ENCODE data around the gene NUDCD3. TPM values are rescaled to one million over a fixed set of nuclear protein-coding genes. Genes with fewer than 3 reads are reported as not detected.

The NUDCD3 gene
- total and polyA plus RNA-seq, 7 experiments from 2014 or later = 51.5 to 117 (median 84.4) TPM

GRCh38 chr7:44438816-44439215 is 51.6 kb downstream of the NUDCD3 start:
- H3K36me3 Mint-ChIP-seq = peaks cover 4 to 27% (median 12%) of the 10 kb centered on the region in 5 donors
- no peak overlapping the region for H3K4me3 ChIP-seq (ENCODE audit: low read length)
- H3K27me3 ChIP-seq (ENCODE audit: control insufficient read depth in 2 of 2, insufficient read depth in 2 of 2, low read length in 2 of 2) = no peaks in the 10 kb centered on the region
- intact Hi-C loops (cut with micrococcal nuclease) = no loop called here
- no peaks in the 10 kb centered on the region for H3K27me3 Mint-ChIP-seq
- H3K9me3 ChIP-seq (ENCODE audit: control insufficient read depth in 2 of 3, low read length in 3 of 3) = no peaks in the 10 kb centered on the region
- no peaks in the 10 kb centered on the region for H3K9me3 Mint-ChIP-seq
- H3K4me3 Mint-ChIP-seq = no peak overlapping the region
- DNase-seq = no peak
- ATAC-seq = no peak
- no peak overlapping the region for H3K27ac ChIP-seq (ENCODE audit: low read depth, low read length)
- ChIA-PET CTCF (interaction anchor here (0.6 kb wide), 1 partner anchor 363 kb away, joined by 3 read pairs; no protein-coding TSS in a partner anchor), POLR2A (no interaction called here)
- peaks cover 34 to 89% (median 81%) of the 10 kb centered on the region in 7 donors for H3K4me1 Mint-ChIP-seq
- H3K27ac Mint-ChIP-seq = peak overlapping the region in 5 of 9 donors; percentile 1 to 74 (median 39)
- peaks cover 0 to 5% (median 0%) of the 10 kb centered on the region in 3 experiments for H3K36me3 ChIP-seq (ENCODE audit: control insufficient read depth in 2 of 3, insufficient read depth in 3 of 3, low read length in 3 of 3)
- peaks cover 0 to 13% of the 10 kb centered on the region in 2 donors for H3K4me1 ChIP-seq (ENCODE audit: control insufficient read depth in 2 of 2, insufficient read depth in 2 of 2, low read length in 2 of 2)

DNA sequence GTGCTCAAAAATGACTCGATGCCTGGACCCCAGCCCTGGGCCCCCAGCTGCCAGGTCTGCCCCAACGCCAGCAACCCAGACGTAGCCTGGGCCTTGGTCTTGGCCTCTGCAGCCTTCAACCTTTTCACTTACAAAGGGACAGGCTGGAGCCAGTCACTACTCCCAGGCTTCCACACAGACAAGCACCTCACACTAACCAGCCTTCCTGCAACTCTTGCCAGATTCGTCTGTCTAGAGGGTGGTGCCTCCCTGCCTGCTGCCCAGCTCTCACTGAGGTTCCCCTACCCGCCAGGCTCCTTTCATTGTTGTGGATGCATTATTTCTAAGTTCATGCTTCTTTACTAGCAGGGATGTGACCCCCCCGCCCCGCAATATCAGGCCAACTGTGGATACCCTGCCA is 56.3 kb downstream of the NUDCD3 start:
- Mint-ChIP-seq H3K4me3 (no peak overlapping the region), H3K27ac (peak overlapping the region in 7 of 9 donors; percentile 25 to 78 (median 49)), H3K27me3 (no peaks in the 10 kb centered on the region), H3K4me1 (peaks cover 30 to 85% (median 79%) of the 10 kb centered on the region in 7 donors), H3K9me3 (no peaks in the 10 kb centered on the region), H3K36me3 (peaks cover 4 to 30% (median 12%) of the 10 kb centered on the region in 5 donors)
- Histone ChIP-seq H3K4me3 (ENCODE audit: low read length) (no peak overlapping the region), H3K9me3 (ENCODE audit: control insufficient read depth in 2 of 3, low read length in 3 of 3) (no peaks in the 10 kb centered on the region), H3K36me3 (ENCODE audit: control insufficient read depth in 2 of 3, insufficient read depth in 3 of 3, low read length in 3 of 3) (peaks cover 0 to 8% (median 0%) of the 10 kb centered on the region in 3 experiments), H3K4me1 (ENCODE audit: control insufficient read depth in 2 of 2, insufficient read depth in 2 of 2, low read length in 2 of 2) (no peaks in the 10 kb centered on the region), H3K27ac (ENCODE audit: low read depth, low read length) (no peak overlapping the region), H3K27me3 (ENCODE audit: control insufficient read depth in 2 of 2, insufficient read depth in 2 of 2, low read length in 2 of 2) (no peaks in the 10 kb centered on the region)
- ChIA-PET CTCF (no interaction called here), POLR2A (no interaction called here)
- DNase-seq (no peak), ATAC-seq (no peak)
- intact Hi-C loops (cut with micrococcal nuclease) = no loop called here

- no peak overlapping the region for H3K4me3 Mint-ChIP-seq
- intact Hi-C loops (cut with micrococcal nuclease) = loop anchor here in 1 of 2 donors (2.0 kb wide), 1 partner anchor 27 kb away; no protein-coding TSS in a partner anchor
- POLR2A ChIA-PET = no interaction called here
Measured at GRCh38 chr7:44433255-44434022, 57.0 kb downstream of the NUDCD3 start.

DNA sequence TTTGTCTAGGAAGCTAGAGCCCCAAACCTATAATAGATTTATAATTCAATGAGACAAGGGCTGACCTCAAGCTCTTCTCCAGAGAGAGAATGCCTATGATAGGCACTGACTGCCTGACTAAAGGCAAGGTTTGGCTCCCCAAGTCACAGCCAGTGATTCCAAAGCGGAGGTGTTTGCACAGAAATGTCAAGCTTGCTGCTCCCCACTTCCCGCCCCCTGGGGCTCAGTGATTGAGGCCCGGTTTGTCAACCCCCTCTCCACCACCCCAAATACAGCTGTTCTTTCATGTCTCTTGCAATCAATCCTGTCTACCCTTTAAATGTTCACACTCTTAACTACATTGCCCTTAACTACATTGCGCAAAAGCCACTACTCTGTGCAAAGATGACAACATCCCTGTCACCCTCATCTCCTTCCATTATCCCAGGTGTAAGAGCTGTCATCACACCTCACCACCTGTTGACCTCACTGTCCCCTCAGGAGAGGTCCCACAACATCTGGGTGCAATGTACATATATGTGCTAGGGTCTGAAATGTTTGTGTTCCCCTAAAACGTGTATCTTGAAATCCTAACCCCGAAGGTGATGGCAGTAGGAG is 58.0 kb downstream of the NUDCD3 start:
- H3K9me3 Mint-ChIP-seq = no peaks in the 10 kb centered on the region

More at GRCh38 chr7:44433255-44434022, 57.0 kb downstream of the NUDCD3 start:
- CTCF ChIA-PET = interaction anchor here (1.3 kb wide), 1 partner anchor 101 kb away, joined by 4 read pairs; no protein-coding TSS in a partner anchor
- H3K9me3 Mint-ChIP-seq = no peaks in the 10 kb centered on the region
- Histone ChIP-seq H3K4me3 (ENCODE audit: low read length) (no peak overlapping the region), H3K9me3 (ENCODE audit: control insufficient read depth in 2 of 3, low read length in 3 of 3) (no peaks in the 10 kb centered on the region), H3K27ac (ENCODE audit: low read depth, low read length) (no peak overlapping the region), H3K4me1 (ENCODE audit: control insufficient read depth in 2 of 2, insufficient read depth in 2 of 2, low read length in 2 of 2) (no peaks in the 10 kb centered on the region), H3K36me3 (ENCODE audit: control insufficient read depth in 2 of 3, insufficient read depth in 3 of 3, low read length in 3 of 3) (peaks cover 0 to 14% (median 0%) of the 10 kb centered on the region in 3 experiments), H3K27me3 (ENCODE audit: control insufficient read depth in 2 of 2, insufficient read depth in 2 of 2, low read length in 2 of 2) (no peaks in the 10 kb centered on the region)
- no peaks in the 10 kb centered on the region for H3K27me3 Mint-ChIP-seq
- H3K27ac Mint-ChIP-seq = peak overlapping the region in 6 of 9 donors; percentile 1 to 78 (median 48)
- peaks cover 0 to 26% (median 12%) of the 10 kb centered on the region in 5 donors for H3K36me3 Mint-ChIP-seq
- no peak for DNase-seq
- H3K4me1 Mint-ChIP-seq = peaks cover 27 to 85% (median 79%) of the 10 kb centered on the region in 7 donors
- peak; percentile 24 for ATAC-seq

DNA sequence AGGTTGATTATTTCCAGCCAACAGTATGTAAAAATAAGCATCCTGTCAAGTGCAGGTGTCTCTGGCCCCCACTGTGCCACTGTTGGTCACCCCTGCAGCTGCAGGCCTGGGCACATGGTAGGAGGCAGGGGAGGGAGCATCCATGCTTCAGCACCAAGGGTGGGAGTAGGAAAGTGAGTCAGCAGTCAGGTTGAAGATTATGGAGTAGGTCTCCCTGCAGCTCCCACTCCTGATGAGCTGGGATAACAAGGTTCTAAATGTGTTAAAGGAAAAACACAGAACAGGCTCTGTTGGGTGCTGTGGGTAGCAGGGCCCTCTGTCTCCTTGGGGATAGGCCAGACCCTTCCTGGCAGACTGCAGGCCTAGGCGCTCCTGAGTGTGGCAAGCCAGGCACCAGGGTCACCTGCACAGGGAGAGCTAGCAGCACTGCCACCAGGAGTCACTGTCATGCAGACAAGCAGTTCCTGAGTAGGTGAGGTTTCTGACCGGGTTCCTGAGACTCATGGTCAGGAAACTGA is 59.3 kb downstream of the NUDCD3 start:
- H3K27me3 ChIP-seq (ENCODE audit: control insufficient read depth in 2 of 2, insufficient read depth in 2 of 2, low read length in 2 of 2) = no peaks in the 10 kb centered on the region
- no peak overlapping the region for H3K27ac ChIP-seq (ENCODE audit: low read depth, low read length)
- H3K4me3 ChIP-seq (ENCODE audit: low read length) = no peak overlapping the region
- H3K36me3 ChIP-seq (ENCODE audit: control insufficient read depth in 2 of 3, insufficient read depth in 3 of 3, low read length in 3 of 3) = peaks cover 0 to 28% (median 0%) of the 10 kb centered on the region in 3 experiments
- ATAC-seq (peak; percentile 34), DNase-seq (peak in 3 of 9 donors; percentile 8 to 14 (median 12))
- Mint-ChIP-seq H3K4me3 (no peak overlapping the region), H3K36me3 (peaks cover 5 to 37% (median 17%) of the 10 kb centered on the region in 5 donors), H3K27ac (peak overlapping the region in 5 of 9 donors; percentile 36 to 86 (median 62)), H3K27me3 (no peaks in the 10 kb centered on the region), H3K4me1 (peaks cover 18 to 69% (median 60%) of the 10 kb centered on the region in 7 donors), H3K9me3 (no peaks in the 10 kb centered on the region)
- H3K4me1 ChIP-seq (ENCODE audit: control insufficient read depth in 2 of 2, insufficient read depth in 2 of 2, low read length in 2 of 2) = no peaks in the 10 kb centered on the region
- ChIA-PET POLR2A (no interaction called here), CTCF (interaction anchor here (1.3 kb wide), 1 partner anchor 134 kb away, joined by 3 read pairs; no protein-coding TSS in a partner anchor)
- H3K9me3 ChIP-seq (ENCODE audit: control insufficient read depth in 2 of 3, low read length in 3 of 3) = no peaks in the 10 kb centered on the region
- intact Hi-C loops (cut with micrococcal nuclease) = loop anchor here (1.0 to 2.0 kb wide), 3 partner anchors 46 to 134 kb away; no protein-coding TSS in a partner anchor

More for the DNA sequence above, 58.0 kb downstream of the NUDCD3 start:
- ChIA-PET CTCF (interaction anchor here (0.6 to 1.3 kb wide), 3 partner anchors 12 to 102 kb away, joined by 3 to 4 read pairs (median 3); no protein-coding TSS in a partner anchor), POLR2A (no interaction called here)
- Histone ChIP-seq H3K36me3 (ENCODE audit: control insufficient read depth in 2 of 3, insufficient read depth in 3 of 3, low read length in 3 of 3) (peaks cover 0 to 17% (median 0%) of the 10 kb centered on the region in 3 experiments), H3K4me3 (ENCODE audit: low read length) (no peak overlapping the region), H3K4me1 (ENCODE audit: control insufficient read depth in 2 of 2, insufficient read depth in 2 of 2, low read length in 2 of 2) (no peaks in the 10 kb centered on the region), H3K27me3 (ENCODE audit: control insufficient read depth in 2 of 2, insufficient read depth in 2 of 2, low read length in 2 of 2) (no peaks in the 10 kb centered on the region), H3K9me3 (ENCODE audit: control insufficient read depth in 2 of 3, low read length in 3 of 3) (no peaks in the 10 kb centered on the region), H3K27ac (ENCODE audit: low read depth, low read length) (no peak overlapping the region)
- DNase-seq = no peak
- H3K4me1 Mint-ChIP-seq = peaks cover 27 to 79% (median 72%) of the 10 kb centered on the region in 7 donors
- peak overlapping the region in 6 of 9 donors; percentile 6 to 72 (median 46) for H3K27ac Mint-ChIP-seq
- no peaks in the 10 kb centered on the region for H3K27me3 Mint-ChIP-seq
- intact Hi-C loops (cut with micrococcal nuclease) = loop anchor here in 1 of 2 donors (2.0 kb wide), 1 partner anchor 28 kb away; no protein-coding TSS in a partner anchor
- ATAC-seq = no peak
- H3K4me3 Mint-ChIP-seq = no peak overlapping the region
- peaks cover 0 to 30% (median 12%) of the 10 kb centered on the region in 5 donors for H3K36me3 Mint-ChIP-seq

- no peaks in the 10 kb centered on the region for H3K9me3 Mint-ChIP-seq
- H3K27me3 ChIP-seq (ENCODE audit: control insufficient read depth in 2 of 2, insufficient read depth in 2 of 2, low read length in 2 of 2) = no peaks in the 10 kb centered on the region
- ATAC-seq (no peak), DNase-seq (no peak)
- ChIA-PET CTCF (no interaction called here), POLR2A (no interaction called here)
- no peak overlapping the region for H3K27ac ChIP-seq (ENCODE audit: low read depth, low read length)
- no peak overlapping the region for H3K4me3 ChIP-seq (ENCODE audit: low read length)
- H3K4me1 Mint-ChIP-seq = peaks cover 8 to 63% (median 49%) of the 10 kb centered on the region in 7 donors
- H3K4me3 Mint-ChIP-seq = no peak overlapping the region
- H3K36me3 ChIP-seq (ENCODE audit: control insufficient read depth in 2 of 3, insufficient read depth in 3 of 3, low read length in 3 of 3) = peaks cover 0 to 37% (median 8%) of the 10 kb centered on the region in 3 experiments
- intact Hi-C loops (cut with micrococcal nuclease) = loop anchor here in 1 of 2 donors (2.0 kb wide), 1 partner anchor 47 kb away; no protein-coding TSS in a partner anchor
- H3K27me3 Mint-ChIP-seq = no peaks in the 10 kb centered on the region
- H3K27ac Mint-ChIP-seq = peak overlapping the region in 4 of 9 donors; percentile 37 to 70 (median 46)
- peaks cover 5 to 43% (median 22%) of the 10 kb centered on the region in 5 donors for H3K36me3 Mint-ChIP-seq
- H3K9me3 ChIP-seq (ENCODE audit: control insufficient read depth in 2 of 3, low read length in 3 of 3) = no peaks in the 10 kb centered on the region
- no peaks in the 10 kb centered on the region for H3K4me1 ChIP-seq (ENCODE audit: control insufficient read depth in 2 of 2, insufficient read depth in 2 of 2, low read length in 2 of 2)
Measured at GRCh38 chr7:44430054-44430453, 60.4 kb downstream of the NUDCD3 start.

Data from naive thymus-derived CD4-positive, alpha-beta T cell (primary cell).